GM12872 (cell line): ENCODE results near the gene ACBD7.

Experiments
- TF ChIP-seq, protein P1 (sequence below): IDR thresholded peaks from 3 replicates; pipeline ENCODE4 v1.5.1; 2011; ENCODE audit warnings: low read depth, mild to moderate bottlenecking, low read length, moderate library complexity; ENCODE audit not compliant: insufficient read depth

Gene ACBD7

GRCh38 chr10:15043674-15044073 lies 44.9 kb downstream of the ACBD7 start, which contains the start of gene OLAH:
TSS of gene OLAH (plus strand) at chr10:15043943. CDS start at chr10:15047289, 3,346 bp downstream.
- TF ChIP-seq, protein P1, sequence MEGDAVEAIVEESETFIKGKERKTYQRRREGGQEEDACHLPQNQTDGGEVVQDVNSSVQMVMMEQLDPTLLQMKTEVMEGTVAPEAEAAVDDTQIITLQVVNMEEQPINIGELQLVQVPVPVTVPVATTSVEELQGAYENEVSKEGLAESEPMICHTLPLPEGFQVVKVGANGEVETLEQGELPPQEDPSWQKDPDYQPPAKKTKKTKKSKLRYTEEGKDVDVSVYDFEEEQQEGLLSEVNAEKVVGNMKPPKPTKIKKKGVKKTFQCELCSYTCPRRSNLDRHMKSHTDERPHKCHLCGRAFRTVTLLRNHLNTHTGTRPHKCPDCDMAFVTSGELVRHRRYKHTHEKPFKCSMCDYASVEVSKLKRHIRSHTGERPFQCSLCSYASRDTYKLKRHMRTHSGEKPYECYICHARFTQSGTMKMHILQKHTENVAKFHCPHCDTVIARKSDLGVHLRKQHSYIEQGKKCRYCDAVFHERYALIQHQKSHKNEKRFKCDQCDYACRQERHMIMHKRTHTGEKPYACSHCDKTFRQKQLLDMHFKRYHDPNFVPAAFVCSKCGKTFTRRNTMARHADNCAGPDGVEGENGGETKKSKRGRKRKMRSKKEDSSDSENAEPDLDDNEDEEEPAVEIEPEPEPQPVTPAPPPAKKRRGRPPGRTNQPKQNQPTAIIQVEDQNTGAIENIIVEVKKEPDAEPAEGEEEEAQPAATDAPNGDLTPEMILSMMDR: no peak

GRCh38 chr10:15038416-15038815 lies 50.2 kb downstream of the ACBD7 start:
- TF ChIP-seq, protein P1: no peak

DNA sequence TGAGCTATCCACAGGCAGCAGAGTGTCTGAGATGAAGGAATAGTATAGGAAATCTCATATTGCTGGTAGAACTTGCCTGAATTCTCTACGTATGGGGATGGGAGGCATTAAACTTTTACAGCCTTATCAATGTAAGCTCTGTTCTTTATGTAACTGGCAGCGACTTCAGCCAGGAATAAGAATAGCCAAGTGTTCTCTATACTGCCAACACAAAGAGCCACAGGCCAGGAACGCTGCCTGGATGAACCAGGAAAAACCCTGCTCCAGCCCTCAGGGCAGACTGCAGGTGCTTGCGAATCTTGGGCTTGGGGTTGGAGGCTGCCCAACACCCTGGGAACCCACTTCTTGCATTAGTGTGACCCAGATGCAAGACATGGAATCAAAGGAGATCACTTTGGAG lies 50.9 kb downstream of the ACBD7 start:
- TF ChIP-seq, protein P1: no peak

DNA sequence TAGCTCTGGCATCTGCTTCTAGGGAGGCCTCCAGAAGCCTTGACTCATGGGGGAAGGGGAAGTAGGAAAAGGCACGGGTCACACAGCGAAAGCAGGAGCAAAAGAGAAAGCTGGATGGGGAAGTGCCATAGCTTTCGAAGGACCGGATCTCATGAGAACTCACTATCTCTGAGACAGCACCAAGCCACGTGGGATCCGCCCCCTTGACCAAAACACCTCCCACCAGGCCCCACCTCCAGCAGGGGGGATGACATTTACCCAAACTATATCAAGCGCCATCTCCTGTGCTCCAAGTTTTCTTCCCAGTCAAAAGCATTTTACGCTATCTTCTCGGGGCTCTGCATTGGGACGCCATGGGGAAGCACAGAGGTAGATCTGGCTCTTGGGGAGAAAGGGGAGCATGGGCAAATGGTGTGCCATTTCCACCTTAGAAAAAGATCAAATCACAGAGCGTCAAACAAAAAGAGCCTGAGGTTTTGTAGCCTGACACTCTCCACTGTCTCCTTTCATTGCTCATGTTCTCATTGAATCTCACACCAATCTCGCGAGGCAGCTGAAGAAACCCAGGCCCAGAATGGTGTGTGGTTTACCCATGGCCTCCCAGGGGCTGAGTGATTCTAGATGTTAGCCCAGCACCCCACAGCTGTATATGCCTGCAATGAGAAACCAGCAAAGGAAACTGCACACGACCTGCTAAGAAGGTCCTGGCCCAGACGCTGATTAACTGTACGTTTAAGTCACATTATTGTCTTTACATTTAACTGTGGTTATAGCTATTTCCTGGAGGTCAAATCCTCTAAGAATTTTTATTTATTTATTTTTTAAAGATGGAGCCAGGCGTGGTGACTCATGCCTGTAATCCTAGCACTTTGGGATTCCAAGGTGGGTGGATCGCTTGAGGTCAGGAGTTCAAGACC lies 52.9 kb downstream of the ACBD7 start:
- TF ChIP-seq, protein P1: no peak

GRCh38 chr10:15027741-15028140 lies 60.8 kb downstream of the ACBD7 start:
- TF ChIP-seq, protein P1: no peak
